GM12878 (cell line): ENCODE measurements around the gene NAXE. TPM values are rescaled to one million over a fixed set of nuclear protein-coding genes. Genes with fewer than 3 reads are reported as not detected.

Experiments used
- ATAC-seq: fragments of 200-7000 bp; cut with Tn5 transposase; 3 replicates; pipeline ENCODE4 v1.9.1; 2020; ENCODE audit warnings: mild to moderate bottlenecking, moderate library complexity
- BruUV-seq: library from RNA; stranded (reverse); fragments of 400-500 nt; replicated peaks from 2 replicates; lab custom pipeline; 2021; lab: Mats Ljungman, UMichigan
- CTCF ChIA-PET: fragments of 300-600 bp; sonication (Branson Sonifier 250); formaldehyde crosslinking; extraction: SDS; loops from one replicate; lab custom pipeline; 2021; ENCODE audit warnings: inconsistent platforms; lab: Yijun Ruan, JAX
- POLR2A ChIA-PET: fragments of 350-600 bp; formaldehyde crosslinking; extraction: SDS; loops from one replicate; lab custom pipeline; 2021; ENCODE audit warnings: inconsistent platforms; lab: Charles Lee
- RAD21 ChIA-PET: fragments of 300-600 bp; sonication (Branson Sonifier 250); formaldehyde crosslinking; loops from one replicate; lab custom pipeline; 2023; ENCODE audit warnings: antibody characterized with exemption; ENCODE audit not compliant: unreplicated experiment; lab: Charles Lee
- SMC1A ChIA-PET: fragments of 300-600 bp; sonication (Branson Sonifier 250); formaldehyde crosslinking; loops from one replicate; lab custom pipeline; 2023; ENCODE audit not compliant: unreplicated experiment, uncharacterized antibody; lab: Charles Lee
- DNase-seq: peaks from one replicate; pipeline ENCODE4 v3.0.0-alpha.2; 2011; ENCODE audit warnings: low read depth, low spot score
- FAIRE-seq: peaks from 3 replicates; lab custom pipeline; 2011; peaks lifted over from hg19 to GRCh38; lab: Jason Lieb, UNC
- H2AFZ ChIP-seq: 2 replicates; pipeline ENCODE4 v1.6.0; 2011; ENCODE audit warnings: low read depth, low read length, control low read depth; ENCODE audit not compliant: control insufficient read depth
- H3K27ac ChIP-seq: 2 replicates; pipeline ENCODE4 v1.5.1; 2011; ENCODE audit warnings: control low read depth; ENCODE audit not compliant: control insufficient read depth, insufficient read depth
- H3K27me3 ChIP-seq, 2 experiments: replicated peaks in 1 of 2; 2 replicates each; pipeline versions ENCODE4 v1.6.0 to v1.6.1; 2011; ENCODE audit warnings: low read length in 1 of 2; ENCODE audit not compliant: control insufficient read depth in 2 of 2, insufficient read depth in 2 of 2
- H3K36me3 ChIP-seq, 2 experiments: 2 replicates each; pipeline ENCODE4 v1.5.1; 2011; ENCODE audit warnings: low read length in 1 of 2; ENCODE audit not compliant: control insufficient read depth in 2 of 2, insufficient read depth in 2 of 2
- H3K4me1 ChIP-seq: 2 replicates; pipeline ENCODE4 v1.6.1; 2011; ENCODE audit warnings: mild to moderate bottlenecking, low read length, moderate library complexity, mixed read lengths; ENCODE audit not compliant: control insufficient read depth, insufficient read depth
- H3K4me2 ChIP-seq: 2 replicates; pipeline ENCODE4 v1.6.0; 2011; ENCODE audit warnings: control low read depth; ENCODE audit not compliant: control insufficient read depth, insufficient read depth
- H3K4me3 ChIP-seq: fragments of 200-600 bp; sonication (generic); 2 replicates; pipeline ENCODE4 v1.5.1; 2016
- H3K79me2 ChIP-seq: 2 replicates; pipeline ENCODE4 v1.6.0; 2011; ENCODE audit warnings: low read length; ENCODE audit not compliant: control insufficient read depth, insufficient read depth
- H3K9ac ChIP-seq: 2 replicates; pipeline ENCODE4 v1.8.0; 2011; ENCODE audit warnings: low read length, control low read depth, mixed read lengths; ENCODE audit not compliant: control insufficient read depth, insufficient read depth
- H3K9me3 ChIP-seq: replicated peaks from 3 replicates; pipeline ENCODE4 v1.5.1; 2011; ENCODE audit warnings: mild to moderate bottlenecking, low read length; ENCODE audit not compliant: control insufficient read depth, insufficient read depth
- H4K20me1 ChIP-seq: 2 replicates; pipeline ENCODE4 v1.6.0; 2011; ENCODE audit not compliant: control insufficient read depth, insufficient read depth
- CBX3 ChIP-seq: fragments of 200-600 bp; sonication (generic); IDR thresholded peaks from 2 replicates; pipeline ENCODE4 v1.6.1; 2016; ENCODE audit warnings: low read depth, borderline replicate concordance
- CEBPZ ChIP-seq: fragments of 150-350 bp; IDR thresholded peaks from 2 replicates; pipeline ENCODE4 v1.6.1; 2016; ENCODE audit warnings: low read depth, low read length
- GABPA ChIP-seq: IDR thresholded peaks from 2 replicates; pipeline ENCODE4 v1.6.1; 2014; ENCODE audit warnings: antibody characterized with exemption, low read depth, mild to moderate bottlenecking, inconsistent platforms
- NFYA ChIP-seq: IDR thresholded peaks from 2 replicates; pipeline ENCODE4 v1.6.1; 2011; ENCODE audit warnings: low read depth, mild to moderate bottlenecking, low read length, improper control_type of control experiment, borderline replicate concordance
- NFYB ChIP-seq: IDR thresholded peaks from 2 replicates; pipeline ENCODE4 v1.6.1; 2011; ENCODE audit warnings: low read depth, mild to moderate bottlenecking, low read length, improper control_type of control experiment, moderate library complexity; ENCODE audit not compliant: insufficient read depth
- POLR2AphosphoS5 ChIP-seq: IDR thresholded peaks from 2 replicates; pipeline ENCODE4 v1.6.1; 2011; ENCODE audit warnings: mild to moderate bottlenecking, low read length, inconsistent platforms
- SIN3A ChIP-seq: IDR thresholded peaks from 2 replicates; pipeline ENCODE4 v1.6.1; 2012; ENCODE audit warnings: low read depth, low read length, improper control_type of control experiment
- TAF1 ChIP-seq: IDR thresholded peaks from 2 replicates; pipeline ENCODE4 v1.6.1; 2011; ENCODE audit warnings: mild to moderate bottlenecking, low read depth, low read length, borderline replicate concordance
- USF2 ChIP-seq: IDR thresholded peaks from 2 replicates; pipeline ENCODE4 v1.6.1; 2011; ENCODE audit warnings: low read depth, low read length, improper control_type of control experiment, borderline replicate concordance
- YBX1 ChIP-seq: fragments of 450-650 bp; IDR thresholded peaks from 2 replicates; pipeline ENCODE4 v1.6.1; 2016; ENCODE audit warnings: antibody characterized with exemption
- ZNF622 ChIP-seq: fragments of 450-650 bp; IDR thresholded peaks from 2 replicates; pipeline ENCODE4 v1.6.1; 2017; ENCODE audit warnings: mild to moderate bottlenecking, inconsistent platforms
- ZSCAN29 ChIP-seq: fragments of 450-650 bp; IDR thresholded peaks from 2 replicates; pipeline ENCODE4 v1.6.1; 2017; ENCODE audit warnings: mild to moderate bottlenecking, moderate library complexity
- WGBS: methylation state at CpG from one replicate; pipeline ENCODE4 v1.1.6; 2016; ENCODE audit warnings: low lambda C conversion rate; ENCODE audit not compliant: insufficient replicate concordance, insufficient coverage; ENCODE audit errors: missing lambda C conversion rate; 5-methylcytosine and 5-hydroxymethylcytosine counted together
- in situ Hi-C: fragments of 300-500 bp; cut with MboI; formaldehyde crosslinking; loops from 9 replicates; pipeline ENCODE4 v1.14.3; 2018; ENCODE audit warnings: mixed read lengths
- intact Hi-C: fragments of 100-400 bp; cut with micrococcal nuclease; formaldehyde crosslinking; loops from one replicate; pipeline ENCODE4 v1.14.2; 2022; ENCODE audit not compliant: unreplicated experiment
- polyA plus RNA-seq, 11 experiments: library from polyadenylated mRNA; depleted of rRNA in 4 of 11; unstranded in 6 of 11; stranded (reverse) in 5 of 11; fragments of >200 nt; fragmentation: Nextera tagmentation in 4 of 11; fragmentation: Illumina TruSeq in 1 of 11; extraction: Ambion mirVana in 4 of 11; extraction: Trizol in 1 of 11; gene quantifications; 1 replicate in 1 of 11; 2 replicates in 10 of 11; pipeline versions ENCODE4 v1.2.1 to v1.2.3, GENCODE V29; 2011 to 2016; ENCODE audit warnings: inconsistent platforms in 2 of 11, missing spikeins in 2 of 11, low read depth in 1 of 11
- total RNA-seq, 4 experiments: library from RNA; depleted of rRNA in 3 of 4; stranded (reverse); fragments of >200 nt in 3 of 4; fragmentation: Illumina TruSeq in 1 of 4; extraction: Trizol in 1 of 4; gene quantifications; 2 replicates each; pipeline versions ENCODE4 v1.2.1 to v1.2.3, GENCODE V29; 2013 to 2021
- TF ChIP-seq, protein P1 (sequence below): IDR thresholded peaks from 2 replicates; pipeline ENCODE4 v1.6.1; 2012; ENCODE audit warnings: low read length, inconsistent platforms
- TF ChIP-seq, protein P2 (sequence below): IDR thresholded peaks from 2 replicates; pipeline ENCODE4 v1.6.1; 2011; ENCODE audit warnings: borderline replicate concordance, low read depth, mild to moderate bottlenecking, moderate library complexity, low read length; ENCODE audit not compliant: insufficient read depth, poor library complexity, severe bottlenecking
- TF ChIP-seq, protein P3 (sequence below): fragments of 450-650 bp; IDR thresholded peaks from 2 replicates; pipeline ENCODE4 v1.6.1; 2017; ENCODE audit warnings: borderline replicate concordance

NAXE gene
- total and polyA plus RNA-seq, 10 of the 15 experiments (the other 5 are each of a cell fraction or from before 2014, with no cell fraction given): 17.8 to 93.3 (median 68.8) TPM

GRCh38 chr1:156596426-156596825, 4.8 kb downstream of the NAXE start:
- no peak overlapping the region for H3K9ac ChIP-seq
- in situ Hi-C loops: no loop called here
- peaks cover 34% of the 10 kb centered on the region for H3K79me2 ChIP-seq
- intact Hi-C loops: no loop called here
- H3K4me2 ChIP-seq: no peak overlapping the region
- ChIA-PET RAD21 (no interaction called here), SMC1A (interaction anchor here (0.8 to 1.0 kb wide), 2 partner anchors 100 to 102 kb away, joined by 3 to 4 read pairs; no protein-coding TSS in a partner anchor), CTCF (interaction anchor here (1.8 kb wide), 1 partner anchor 12 kb away, joined by 9 read pairs; no protein-coding TSS in a partner anchor), POLR2A (interaction anchor here (0.5 kb wide), 1 partner anchor 152 kb away, joined by 5 read pairs; no protein-coding TSS in a partner anchor)
- H4K20me1 ChIP-seq: no peaks in the 10 kb centered on the region
- no peaks in the 10 kb centered on the region for H3K27me3 ChIP-seq
- no peak for FAIRE-seq
- 98% methylated on average over 3 of the region's 3 CpGs for WGBS
- no peaks in the 10 kb centered on the region for H3K9me3 ChIP-seq
- TF ChIP-seq ZSCAN29 (no peak), CBX3 (no peak), NFYB (no peak), SIN3A (no peak), YBX1 (no peak), POLR2AphosphoS5 (no peak), TAF1 (no peak), ZNF622 (no peak), CEBPZ (no peak), NFYA (no peak), GABPA (no peak), USF2 (no peak)
- TF ChIP-seq, protein P1, sequence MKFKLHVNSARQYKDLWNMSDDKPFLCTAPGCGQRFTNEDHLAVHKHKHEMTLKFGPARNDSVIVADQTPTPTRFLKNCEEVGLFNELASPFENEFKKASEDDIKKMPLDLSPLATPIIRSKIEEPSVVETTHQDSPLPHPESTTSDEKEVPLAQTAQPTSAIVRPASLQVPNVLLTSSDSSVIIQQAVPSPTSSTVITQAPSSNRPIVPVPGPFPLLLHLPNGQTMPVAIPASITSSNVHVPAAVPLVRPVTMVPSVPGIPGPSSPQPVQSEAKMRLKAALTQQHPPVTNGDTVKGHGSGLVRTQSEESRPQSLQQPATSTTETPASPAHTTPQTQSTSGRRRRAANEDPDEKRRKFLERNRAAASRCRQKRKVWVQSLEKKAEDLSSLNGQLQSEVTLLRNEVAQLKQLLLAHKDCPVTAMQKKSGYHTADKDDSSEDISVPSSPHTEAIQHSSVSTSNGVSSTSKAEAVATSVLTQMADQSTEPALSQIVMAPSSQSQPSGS: no peak
- TF ChIP-seq, protein P2, sequence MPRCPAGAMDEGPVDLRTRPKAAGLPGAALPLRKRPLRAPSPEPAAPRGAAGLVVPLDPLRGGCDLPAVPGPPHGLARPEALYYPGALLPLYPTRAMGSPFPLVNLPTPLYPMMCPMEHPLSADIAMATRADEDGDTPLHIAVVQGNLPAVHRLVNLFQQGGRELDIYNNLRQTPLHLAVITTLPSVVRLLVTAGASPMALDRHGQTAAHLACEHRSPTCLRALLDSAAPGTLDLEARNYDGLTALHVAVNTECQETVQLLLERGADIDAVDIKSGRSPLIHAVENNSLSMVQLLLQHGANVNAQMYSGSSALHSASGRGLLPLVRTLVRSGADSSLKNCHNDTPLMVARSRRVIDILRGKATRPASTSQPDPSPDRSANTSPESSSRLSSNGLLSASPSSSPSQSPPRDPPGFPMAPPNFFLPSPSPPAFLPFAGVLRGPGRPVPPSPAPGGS: no peak
- TF ChIP-seq, protein P3, sequence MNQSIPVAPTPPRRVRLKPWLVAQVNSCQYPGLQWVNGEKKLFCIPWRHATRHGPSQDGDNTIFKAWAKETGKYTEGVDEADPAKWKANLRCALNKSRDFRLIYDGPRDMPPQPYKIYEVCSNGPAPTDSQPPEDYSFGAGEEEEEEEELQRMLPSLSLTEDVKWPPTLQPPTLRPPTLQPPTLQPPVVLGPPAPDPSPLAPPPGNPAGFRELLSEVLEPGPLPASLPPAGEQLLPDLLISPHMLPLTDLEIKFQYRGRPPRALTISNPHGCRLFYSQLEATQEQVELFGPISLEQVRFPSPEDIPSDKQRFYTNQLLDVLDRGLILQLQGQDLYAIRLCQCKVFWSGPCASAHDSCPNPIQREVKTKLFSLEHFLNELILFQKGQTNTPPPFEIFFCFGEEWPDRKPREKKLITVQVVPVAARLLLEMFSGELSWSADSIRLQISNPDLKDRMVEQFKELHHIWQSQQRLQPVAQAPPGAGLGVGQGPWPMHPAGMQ: no peak
- H2AFZ ChIP-seq: no peak overlapping the region
- no TSS peak for BruUV-seq
- peaks cover 27 to 31% of the 10 kb centered on the region in 2 experiments; a peak in 3 of 4 replicates for H3K36me3 ChIP-seq
- H3K4me3 ChIP-seq: no peak overlapping the region
- no peak for ATAC-seq
- H3K27ac ChIP-seq: no peak overlapping the region
- H3K4me1 ChIP-seq: peaks cover 3% of the 10 kb centered on the region
- DNase-seq: no peak
